Effector CD4-positive, alpha-beta T cell (primary cell): ENCODE data around the gene DRD5. TPM values are rescaled to one million over a fixed set of nuclear protein-coding genes. Genes with fewer than 3 reads are reported as not detected.
"Not testable (repeated sequence)": the region's sequence is repeated elsewhere in the genome, so short reads cannot be mapped to it uniquely, and the experiment has no call there.

ENCODE experiments used
- DNase-seq: peaks from one replicate; pipeline ENCODE4 v3.0.0-alpha.2; 2020
- total RNA-seq: gene quantifications from one replicate; lab custom pipeline; 2026; lab: John Stamatoyannopoulos, UW

DRD5 gene
- not detected for total RNA-seq

DNA sequence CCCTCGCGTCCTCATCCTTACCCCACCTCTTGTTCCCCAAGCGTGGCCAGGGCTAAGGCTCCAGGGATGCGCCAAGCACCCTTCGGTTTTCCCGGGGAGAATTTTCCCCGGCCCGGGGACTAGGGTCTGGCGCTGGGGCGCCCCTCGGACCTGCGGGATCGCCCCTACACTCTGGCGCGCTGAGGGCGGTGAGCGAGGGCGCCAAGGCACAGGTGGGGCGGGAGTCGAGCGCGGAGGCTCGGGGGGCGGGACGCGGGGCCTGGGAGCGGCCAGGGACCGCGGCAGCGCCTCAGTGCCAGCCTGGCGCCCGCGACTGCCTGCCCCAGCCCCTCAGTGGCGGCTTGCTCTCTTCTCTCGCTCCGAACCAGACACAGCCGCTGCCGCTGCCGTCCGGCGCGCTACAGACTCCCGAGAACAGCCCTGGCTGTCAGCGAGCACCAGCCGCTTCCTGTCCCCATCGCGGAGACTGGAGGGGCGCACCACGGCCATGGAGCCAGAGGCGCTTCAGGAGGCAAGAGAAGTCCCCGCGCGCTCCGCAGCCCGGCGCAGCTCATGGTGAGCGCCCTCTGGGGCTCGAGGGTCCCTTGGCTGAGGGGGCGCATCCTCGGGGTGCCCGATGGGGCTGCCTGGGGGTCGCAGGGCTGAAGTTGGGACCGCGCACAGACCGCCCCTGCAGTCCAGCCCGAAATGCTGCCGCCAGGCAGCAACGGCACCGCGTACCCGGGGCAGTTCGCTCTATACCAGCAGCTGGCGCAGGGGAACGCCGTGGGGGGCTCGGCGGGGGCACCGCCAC is at the start of gene DRD5:
Gene DRD5, plus strand, starts transcription at position 292 of the 793 bp plus-strand sequence. Its CDS starts 396 bp downstream, at position 688.
- DNase-seq: no peak

DNA sequence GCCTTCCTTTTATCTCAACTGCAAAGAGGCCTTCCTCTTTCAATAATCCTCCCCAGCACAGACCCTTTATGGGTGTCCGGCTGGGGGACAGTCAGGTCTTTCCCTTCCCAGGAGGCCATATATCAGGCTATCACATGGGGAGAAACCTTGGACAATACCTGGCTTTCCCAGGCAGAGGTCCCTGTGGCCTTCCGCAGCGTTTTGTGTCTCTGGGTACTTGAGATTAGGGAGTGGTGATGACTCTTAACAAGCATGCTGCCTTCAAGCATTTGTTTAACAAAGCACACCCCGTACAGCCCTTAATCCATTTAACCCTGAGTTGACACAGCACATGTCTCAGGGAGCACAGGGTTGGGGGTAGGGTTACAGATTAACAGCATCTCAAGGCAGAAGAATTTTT is 49.2 kb upstream of the DRD5 start:
- not testable (repeated sequence) for DNase-seq

DNA sequence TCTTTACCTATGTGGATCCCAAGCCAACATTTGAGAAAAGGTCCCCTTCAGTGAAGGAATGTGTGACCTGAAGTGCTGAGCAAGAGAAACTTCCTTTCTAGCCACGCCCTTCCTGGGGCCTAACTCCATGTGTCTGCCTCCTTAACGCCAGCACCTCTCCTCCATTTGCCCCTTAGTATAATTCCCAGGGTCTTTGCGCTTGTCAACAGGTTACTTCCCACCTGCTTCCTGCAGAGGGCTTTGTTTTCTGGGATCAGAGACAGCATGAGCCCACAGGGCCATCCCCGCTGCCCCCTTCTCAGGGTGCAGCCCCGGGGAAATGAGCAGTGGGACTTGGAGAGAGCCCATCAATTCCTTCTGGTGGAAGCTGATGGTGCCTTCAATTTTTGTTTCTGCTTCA is 45.9 kb upstream of the DRD5 start:
- no peak for DNase-seq

DNA sequence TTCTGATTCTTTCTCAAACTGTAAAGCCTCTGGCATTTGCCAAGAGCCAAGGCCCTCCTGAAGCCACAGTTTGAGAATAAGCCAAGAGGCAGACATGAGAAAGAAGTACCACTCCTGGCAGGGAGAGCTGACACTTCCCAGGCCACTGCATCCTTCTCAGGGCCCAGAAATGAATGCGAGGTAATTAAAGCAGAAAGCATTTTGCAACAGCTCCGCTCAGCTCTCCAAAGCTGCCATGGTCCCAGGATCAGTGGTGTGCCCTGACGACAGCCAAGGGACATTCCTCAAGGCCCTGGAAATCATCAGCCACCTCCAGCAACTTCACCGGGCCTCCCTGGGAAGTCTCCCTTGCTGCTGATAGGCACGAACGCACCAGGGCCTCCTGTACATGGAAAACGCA is 44.2 kb upstream of the DRD5 start:
- DNase-seq: not testable (repeated sequence)

DNA sequence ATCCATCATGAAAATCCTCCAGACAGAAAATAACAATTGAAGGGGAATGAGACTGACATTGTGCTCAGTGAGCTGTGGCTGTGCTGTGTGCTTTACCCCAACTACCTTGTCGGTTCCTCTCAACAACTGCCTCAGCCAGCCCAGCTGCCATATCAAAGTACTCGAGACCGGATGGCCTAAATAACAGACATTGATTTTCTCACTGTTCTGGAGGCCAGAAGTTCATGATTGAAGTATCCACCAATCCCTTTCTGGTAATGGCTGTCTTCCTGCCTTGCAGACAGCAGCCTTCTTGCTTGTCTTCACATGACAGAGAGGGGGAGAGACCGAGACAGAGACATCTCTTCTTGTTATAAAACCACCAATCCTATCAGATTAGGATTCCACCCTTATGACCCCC is 37.6 kb upstream of the DRD5 start:
- not testable (repeated sequence) for DNase-seq

DNA sequence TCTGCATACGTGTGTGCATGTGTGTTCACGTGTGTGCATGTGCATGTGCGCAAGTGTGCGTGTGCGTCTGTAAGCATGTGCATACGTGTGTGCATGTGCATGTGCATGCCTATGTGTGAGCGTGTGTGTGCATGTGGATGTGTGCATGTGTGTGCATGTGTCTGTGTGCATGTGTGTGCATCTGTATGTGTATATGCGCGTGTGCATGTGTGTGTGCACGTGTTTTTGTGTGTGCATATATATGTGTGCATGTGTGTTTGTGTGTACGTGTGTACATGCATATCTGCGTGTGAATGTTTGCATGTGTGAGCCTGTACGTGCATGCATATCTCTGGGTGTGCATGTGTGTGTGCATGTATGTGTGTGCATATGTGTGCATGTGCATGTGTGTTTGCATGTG is 35.7 kb upstream of the DRD5 start:
- no peak for DNase-seq

DNA sequence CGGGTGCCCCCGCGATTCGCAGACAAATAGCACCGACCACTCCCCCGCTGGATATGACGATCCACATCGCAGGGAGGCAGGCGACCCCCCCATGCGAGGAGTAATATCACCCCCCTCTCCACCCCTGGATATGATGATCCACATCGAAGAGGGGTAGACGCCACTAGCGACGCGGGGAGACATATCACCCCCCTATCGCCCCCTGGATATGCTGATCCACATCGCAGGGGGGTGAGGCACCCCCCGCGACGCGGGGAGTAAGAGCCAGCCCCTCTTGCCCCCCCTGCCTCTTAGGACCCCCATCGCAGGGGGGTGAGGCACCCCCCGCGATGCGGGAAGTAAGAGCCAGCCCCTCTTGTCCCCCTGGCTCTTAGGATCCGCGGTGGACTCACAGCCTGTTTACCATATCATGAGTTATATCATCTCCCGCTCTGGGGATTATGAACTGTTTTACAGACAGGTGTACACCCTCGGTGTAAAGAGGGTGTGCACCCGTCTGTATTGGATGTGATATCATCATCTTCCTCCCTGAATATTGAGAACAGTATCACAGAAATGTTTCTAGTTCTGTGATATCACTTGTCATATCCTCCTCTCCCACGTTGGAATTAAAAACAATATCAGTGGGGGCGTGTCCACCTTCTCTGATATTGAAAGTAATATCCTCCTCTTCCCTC is 22.7 kb upstream of the DRD5 start:
- DNase-seq: no peak

DNA sequence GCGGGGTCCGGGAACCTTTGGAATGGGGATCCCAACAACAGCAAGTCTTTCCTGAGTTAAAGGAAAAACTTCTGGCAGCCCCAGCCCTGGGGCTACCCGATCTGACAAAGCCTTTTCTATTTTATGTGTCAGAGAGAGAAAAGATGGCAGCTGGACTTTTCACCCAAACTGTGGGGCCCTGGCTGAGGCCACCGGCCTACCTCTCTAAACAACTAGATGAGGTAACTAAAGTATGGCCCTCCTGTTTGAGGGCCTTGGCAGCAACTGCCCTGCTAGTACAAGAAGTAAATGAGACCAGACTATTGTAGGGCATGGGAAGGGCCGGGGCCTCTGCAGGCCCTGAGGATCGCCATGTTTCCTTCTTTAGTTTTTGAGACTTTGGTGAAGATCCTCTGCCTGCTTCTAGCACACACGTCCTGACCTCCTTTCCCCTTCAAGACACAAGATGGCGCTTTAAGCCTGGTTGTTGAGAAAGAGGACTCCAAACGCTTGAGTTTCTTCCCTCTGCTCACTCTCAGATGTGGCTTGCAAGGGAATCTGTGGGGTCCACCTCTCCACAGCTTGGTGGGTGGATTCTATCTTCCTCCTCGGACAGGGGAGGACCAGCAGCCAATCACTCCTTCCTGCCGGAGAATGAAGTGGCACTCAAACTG is 18.5 kb upstream of the DRD5 start:
- DNase-seq: no peak

DNA sequence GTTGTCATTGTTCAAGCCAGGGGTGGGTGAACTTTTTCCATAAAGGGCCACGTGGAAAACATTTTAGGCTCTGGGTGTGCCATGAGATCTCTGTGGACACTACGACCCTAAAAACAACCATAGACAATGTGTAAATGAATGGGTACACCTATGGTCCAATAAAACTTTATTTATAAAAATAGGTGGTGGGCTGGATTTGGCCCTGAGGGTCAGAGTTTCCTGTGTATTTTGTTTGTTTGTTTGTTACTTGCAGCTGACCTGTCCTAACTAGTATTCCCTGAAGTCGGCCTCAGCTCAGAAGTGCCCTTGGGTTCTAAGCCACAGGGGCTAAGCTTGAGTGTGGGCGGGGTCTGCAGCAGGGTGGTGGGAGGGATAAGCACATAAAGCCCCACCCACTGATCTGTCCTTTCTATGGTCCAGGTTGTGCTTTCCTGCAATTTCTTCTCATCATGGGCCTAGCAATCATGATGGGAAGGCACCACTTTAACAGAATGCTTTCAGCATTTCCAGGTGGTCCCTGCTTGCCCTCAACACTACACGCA is 17.2 kb upstream of the DRD5 start:
- no peak for DNase-seq

DNA sequence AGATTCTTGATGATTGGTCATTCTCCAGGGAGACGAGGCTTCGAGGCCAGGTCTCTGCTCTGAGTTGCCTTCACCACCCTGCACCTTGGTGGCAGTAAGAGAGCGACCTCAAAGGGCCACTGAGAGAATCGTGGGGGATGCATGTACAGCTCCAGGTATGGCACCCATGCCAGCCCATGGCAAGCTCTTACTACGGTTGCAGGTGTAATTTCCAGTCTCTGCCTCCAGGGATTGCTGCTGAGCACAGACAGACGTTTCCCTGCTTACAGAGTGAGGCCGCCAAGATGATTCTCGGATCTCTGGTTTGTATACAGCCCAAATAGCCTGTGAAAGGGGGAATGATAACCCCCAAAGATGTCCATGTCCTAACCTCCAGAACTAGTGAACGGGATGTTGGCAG is 16.3 kb upstream of the DRD5 start:
- DNase-seq: no peak

DNA sequence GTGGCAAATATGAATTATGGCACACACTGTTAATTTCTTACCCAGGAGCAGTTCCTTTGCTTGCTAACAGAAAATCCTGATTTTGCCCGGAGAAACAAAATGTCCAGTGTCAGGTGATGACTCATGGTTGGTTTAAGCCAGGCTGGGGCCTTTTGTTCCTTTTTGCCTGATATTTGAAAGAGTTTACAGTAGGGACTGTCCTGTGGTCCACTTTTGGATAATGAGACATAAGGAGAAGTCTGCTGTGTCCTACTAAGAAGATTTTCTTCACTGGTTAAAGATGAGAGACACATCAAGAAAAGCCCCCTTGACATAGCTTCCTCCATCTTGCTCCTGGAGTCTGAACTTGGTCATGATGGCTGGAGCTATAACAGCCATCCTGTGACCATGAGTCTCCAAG is 12.1 kb upstream of the DRD5 start:
- no peak for DNase-seq

DNA sequence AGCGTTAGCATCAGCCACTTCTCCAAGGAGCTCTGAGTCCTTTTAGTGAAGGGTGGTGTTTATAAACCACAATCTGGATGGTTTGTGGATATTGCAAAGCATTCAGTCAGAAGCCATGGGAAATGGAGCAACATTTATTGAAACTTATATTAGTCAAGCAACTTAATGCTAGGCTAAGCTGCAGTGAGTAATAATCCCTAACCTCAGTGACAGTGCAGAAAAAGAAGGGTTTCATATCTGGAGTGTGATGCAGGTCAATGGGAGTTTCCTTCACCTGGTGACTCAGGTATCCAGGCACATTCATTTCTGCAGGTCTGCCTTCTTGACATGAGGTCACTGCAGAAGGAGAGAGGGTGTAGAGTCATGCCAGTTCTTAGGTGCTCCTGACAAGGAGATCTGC is 10.4 kb upstream of the DRD5 start:
- no peak for DNase-seq

DNA sequence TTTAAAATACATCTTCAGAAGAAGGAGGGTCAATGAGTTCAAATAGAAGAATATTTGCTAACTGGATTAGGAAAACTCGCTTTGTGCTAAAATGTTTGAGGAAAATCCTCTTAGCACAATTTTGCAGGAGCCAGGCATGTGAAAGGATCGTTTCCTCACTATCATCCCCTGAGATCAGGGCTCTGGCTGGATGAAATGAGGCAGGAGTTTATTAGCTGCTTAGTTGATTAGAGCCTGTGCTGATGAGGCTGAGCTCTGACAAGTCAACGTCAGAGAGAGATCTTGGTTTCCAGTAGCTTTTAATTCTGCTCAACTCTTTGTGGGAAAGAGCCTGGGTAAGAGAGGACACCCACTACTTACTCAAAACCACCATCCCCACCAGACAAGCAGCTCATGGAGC is 8.0 kb upstream of the DRD5 start:
- no peak for DNase-seq

DNA sequence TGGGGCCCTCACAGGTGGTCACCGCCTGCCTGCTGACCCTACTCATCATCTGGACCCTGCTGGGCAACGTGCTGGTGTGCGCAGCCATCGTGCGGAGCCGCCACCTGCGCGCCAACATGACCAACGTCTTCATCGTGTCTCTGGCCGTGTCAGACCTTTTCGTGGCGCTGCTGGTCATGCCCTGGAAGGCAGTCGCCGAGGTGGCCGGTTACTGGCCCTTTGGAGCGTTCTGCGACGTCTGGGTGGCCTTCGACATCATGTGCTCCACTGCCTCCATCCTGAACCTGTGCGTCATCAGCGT is 652 bp downstream of the DRD5 start:
- DNase-seq: no peak

DNA sequence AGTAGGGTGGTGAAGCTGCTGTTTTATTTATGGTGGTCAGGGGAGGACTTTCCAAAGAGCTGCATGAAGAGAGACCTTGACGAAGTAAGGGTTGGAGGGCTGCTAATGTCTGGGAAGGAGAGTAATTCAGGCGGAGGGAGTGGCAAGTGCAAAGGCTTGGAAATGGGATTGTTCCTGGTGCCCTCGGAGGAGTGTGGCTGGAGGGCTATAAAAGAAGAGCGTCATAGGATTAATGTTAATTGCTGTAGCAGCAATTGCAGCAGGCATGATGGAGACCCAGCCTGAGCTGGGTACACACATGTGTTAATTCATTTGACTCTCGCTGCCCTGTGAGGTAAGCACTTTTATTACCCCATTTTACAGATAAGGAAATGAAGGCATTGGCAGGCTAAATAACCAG is 4.5 kb downstream of the DRD5 start:
- not testable (repeated sequence) for DNase-seq

DNA sequence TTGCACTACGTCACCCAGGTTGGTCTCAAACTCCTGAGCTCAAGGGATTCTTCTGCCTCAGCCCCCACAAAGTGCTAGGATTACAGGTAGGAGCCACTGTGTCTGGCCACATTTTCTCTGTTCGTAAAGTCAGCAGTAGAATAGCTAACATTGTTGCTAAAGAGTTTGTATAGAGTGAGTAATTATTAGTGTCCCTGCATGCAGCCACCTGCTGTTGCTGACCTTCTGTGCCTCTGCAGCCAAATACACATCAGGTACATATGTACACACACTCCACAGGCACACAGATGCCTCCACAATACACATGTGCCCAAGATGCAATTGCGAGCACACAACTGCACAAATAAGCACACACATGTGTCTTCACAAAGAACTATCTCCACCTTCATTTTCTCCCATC is 10.9 kb downstream of the DRD5 start:
- no peak for DNase-seq

DNA sequence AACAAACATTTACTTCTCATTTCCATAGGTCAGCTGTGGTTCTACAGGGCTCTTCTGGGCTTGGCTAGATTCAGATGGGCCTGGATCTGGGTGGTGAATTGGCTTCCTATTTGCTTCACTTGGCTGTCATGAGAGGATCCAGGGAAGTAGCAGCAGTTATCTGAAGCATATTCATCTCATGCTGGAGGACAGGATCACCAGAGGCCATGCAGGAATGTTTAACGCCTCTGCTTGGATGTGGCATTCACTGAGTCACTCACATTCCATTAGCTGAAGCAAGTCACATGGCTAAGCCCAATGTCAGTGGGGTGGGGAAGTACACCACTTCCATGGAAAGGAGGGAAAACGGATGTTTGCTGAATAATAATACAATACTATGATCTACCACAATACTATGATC is 15.2 kb downstream of the DRD5 start:
- DNase-seq: not testable (repeated sequence)

DNA sequence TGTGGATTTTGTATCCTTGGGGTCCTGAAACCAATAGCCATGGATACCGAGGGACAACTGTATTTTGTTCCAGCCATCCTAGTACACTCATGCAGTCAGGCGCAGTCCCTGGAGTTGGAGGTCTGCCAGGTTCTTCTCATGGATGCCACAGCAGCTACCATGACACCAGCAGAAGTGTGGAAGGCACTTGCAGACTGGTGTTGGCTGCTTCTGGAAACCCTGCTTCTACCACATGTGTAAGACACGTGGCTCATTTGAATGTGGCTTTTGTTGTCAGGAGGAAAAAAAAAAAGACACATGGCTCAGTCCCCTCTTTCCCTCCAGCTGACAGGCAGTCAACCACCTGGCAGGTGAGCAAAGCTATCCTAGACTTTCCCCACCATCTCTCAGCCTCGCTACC is 19.4 kb downstream of the DRD5 start:
- DNase-seq: no peak

DNA sequence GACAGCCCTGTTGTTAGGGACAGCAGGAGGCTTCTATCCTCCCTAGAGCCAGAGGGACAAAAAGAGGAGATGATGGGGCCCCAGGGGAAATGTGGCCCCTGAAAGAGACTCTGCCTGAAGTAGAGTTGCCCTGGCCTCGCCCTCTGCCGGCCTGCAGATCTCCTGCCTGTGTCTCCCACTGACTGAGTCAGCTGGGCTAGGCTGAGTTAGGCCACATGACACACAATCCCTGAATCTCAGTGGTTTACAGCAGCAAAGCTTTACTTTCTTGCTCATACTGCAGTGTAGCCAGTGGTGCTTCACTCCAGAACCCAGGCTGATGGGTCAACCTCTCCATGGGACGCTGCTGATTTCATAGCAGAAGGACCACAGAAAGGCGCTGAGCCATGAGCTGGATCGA is 23.5 kb downstream of the DRD5 start:
- DNase-seq: no peak

DNA sequence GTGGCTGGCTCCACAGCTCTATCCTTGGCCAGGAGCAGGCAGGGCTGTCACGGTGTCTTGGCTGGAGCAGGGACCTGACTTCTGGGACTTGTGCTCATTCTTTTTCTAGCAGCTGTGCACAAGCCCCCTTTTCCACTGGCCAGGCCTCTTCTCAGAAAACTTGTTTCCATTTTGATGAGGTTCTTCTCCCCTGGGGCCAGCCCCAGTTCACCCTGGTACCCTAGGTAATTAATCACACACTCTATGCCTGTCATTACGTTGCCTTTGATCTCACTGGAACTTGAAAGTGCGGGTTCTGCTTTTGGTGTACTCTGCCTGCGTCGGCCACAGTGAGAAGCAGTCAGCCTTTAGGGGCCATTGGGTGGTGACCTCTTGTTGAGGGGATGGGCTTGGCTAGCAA is 26.6 kb downstream of the DRD5 start:
- DNase-seq: no peak

DNA sequence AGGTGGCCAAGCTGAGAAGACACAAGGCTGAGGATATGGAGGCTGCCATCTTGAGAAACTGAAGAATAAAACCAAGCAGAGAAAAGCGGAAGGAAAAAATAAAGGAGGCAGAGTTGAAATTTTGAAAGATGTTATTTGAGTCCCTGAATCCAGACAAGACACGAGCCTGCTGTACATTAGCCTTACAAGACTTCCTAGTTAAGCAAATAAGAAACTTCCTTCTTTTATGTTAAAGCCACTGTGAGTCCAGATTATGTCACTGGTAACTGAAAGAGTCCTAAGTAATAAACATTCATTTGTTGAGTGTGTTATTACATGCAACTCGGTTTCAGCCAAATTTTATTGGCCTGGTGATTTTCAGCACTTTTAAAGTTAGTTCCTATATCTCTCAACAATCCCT is 30.4 kb downstream of the DRD5 start:
- no peak for DNase-seq

DNA sequence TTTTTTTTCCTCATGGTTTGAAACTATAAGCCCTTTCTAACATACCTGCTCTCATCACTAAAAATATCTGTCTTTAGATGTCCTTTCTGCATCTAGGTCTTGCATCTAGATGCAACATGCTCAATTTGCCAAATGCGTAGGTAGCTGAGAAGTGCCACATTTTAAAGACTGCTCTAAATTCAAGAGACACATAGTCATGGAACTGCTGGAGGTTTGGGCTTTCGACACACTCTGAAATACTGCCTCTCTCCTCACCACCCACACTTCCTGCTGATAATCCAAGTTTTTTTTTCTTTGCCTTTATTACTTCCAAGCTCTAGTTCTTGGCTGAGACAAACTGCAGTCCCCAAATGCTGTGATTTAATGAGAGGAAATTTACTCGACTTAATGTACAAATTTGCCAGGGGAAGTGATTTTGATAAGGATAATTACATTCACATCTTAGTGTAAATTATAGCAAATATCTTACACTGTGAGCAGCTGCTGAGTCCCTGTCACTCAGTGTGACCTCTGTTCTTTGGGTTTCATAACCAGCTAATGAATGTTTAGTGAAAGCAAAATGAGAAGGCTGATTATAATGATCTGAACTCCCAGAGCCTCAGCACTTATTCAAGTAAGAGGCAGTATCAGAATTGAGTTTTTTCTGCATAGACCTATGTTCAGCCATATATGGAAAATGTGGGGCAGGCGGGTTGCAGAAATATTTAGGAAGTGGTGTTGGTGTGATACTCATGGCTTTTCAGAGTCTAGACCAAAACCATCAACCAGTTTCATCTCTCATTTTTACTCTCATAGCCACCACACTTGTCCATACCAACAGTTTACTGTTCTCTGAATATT is 31.3 kb downstream of the DRD5 start:
- DNase-seq: no peak

DNA sequence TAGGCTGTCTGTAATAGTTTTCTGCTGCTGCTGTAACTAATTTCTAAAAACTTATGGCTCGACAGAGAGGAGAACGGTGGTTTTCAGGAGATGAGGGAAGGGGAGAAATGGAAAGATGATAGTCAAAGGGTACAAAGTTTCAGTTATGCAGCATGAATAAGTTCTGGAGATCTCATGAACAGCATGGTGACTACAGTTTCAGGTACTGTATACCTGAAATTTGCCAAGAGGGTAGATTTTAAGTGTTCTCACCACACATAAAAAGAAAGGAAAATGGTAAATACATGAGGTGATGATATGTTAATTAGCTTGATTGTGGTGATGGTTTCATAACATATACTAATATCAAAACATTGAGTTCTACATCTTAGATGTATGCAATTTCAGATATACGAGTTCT is 34.9 kb downstream of the DRD5 start:
- no peak for DNase-seq
